GM19395 (cell line): ENCODE measurements around the gene RCL1.

Source experiments
- ATAC-seq: cut with Tn5 transposase; IDR thresholded peaks from one replicate; pipeline ENCODE4 v1.9.1; 2021; ENCODE audit warnings: mild to moderate bottlenecking, moderate library complexity; ENCODE audit not compliant: unreplicated experiment

RCL1 gene

GRCh38 chr9:4805191-4805918 is 12.6 kb downstream of the RCL1 start:
- no peak for ATAC-seq

GRCh38 chr9:4810565-4810964 is 17.8 kb downstream of the RCL1 start:
- no peak for ATAC-seq

GRCh38 chr9:4811824-4812223 is 19.1 kb downstream of the RCL1 start:
- ATAC-seq: no peak

GRCh38 chr9:4812858-4813257 is 20.1 kb downstream of the RCL1 start:
- no peak for ATAC-seq

- peak; percentile 60 for ATAC-seq
These were observed 22.2 kb downstream of the RCL1 start for GRCh38 chr9:4814913-4815312.

GRCh38 chr9:4815381-4815956 is 22.7 kb downstream of the RCL1 start:
- ATAC-seq: peak; percentile 41

- ATAC-seq: no peak
These were observed 27.4 kb downstream of the RCL1 start for GRCh38 chr9:4820168-4820567.

- ATAC-seq: no peak
These were observed 28.4 kb downstream of the RCL1 start for GRCh38 chr9:4821133-4821532.

- no peak for ATAC-seq
These were observed 29.3 kb downstream of the RCL1 start for GRCh38 chr9:4822057-4822456.

- no peak for ATAC-seq
These were observed 33.8 kb downstream of the RCL1 start for GRCh38 chr9:4826417-4827166.

- no peak for ATAC-seq
These were observed 34.5 kb downstream of the RCL1 start for GRCh38 chr9:4827224-4827623.

GRCh38 chr9:4828761-4829160 is 36.0 kb downstream of the RCL1 start:
- ATAC-seq: no peak

- ATAC-seq: no peak
These were observed 37.2 kb downstream of the RCL1 start for GRCh38 chr9:4829969-4830368.

- no peak for ATAC-seq
These were observed 38.0 kb downstream of the RCL1 start for GRCh38 chr9:4830699-4831098.

GRCh38 chr9:4831119-4831518 is 38.4 kb downstream of the RCL1 start:
- no peak for ATAC-seq

- ATAC-seq: no peak
These were observed 39.2 kb downstream of the RCL1 start for GRCh38 chr9:4831944-4832343.

GRCh38 chr9:4832786-4833579 is 40.2 kb downstream of the RCL1 start:
- ATAC-seq: no peak

- ATAC-seq: no peak
These were observed 41.2 kb downstream of the RCL1 start for GRCh38 chr9:4833781-4834560.

- ATAC-seq: no peak
These were observed 43.9 kb downstream of the RCL1 start for GRCh38 chr9:4836676-4837075.
